IPS DF 19.7 (cell line): ENCODE measurements around the gene NFIB.

Source experiments
- DNase-seq: peaks from one replicate; pipeline ENCODE4 v3.0.0-alpha.2; 2013; ENCODE audit warnings: low read depth, low spot score

NFIB gene

GRCh38 chr9:14313951-14314423 lies at the start of gene NFIB:
Gene NFIB (minus strand): TSS chr9:14314141. CDS start chr9:14313511, 630 bp downstream.
- DNase-seq = no peak

DNA sequence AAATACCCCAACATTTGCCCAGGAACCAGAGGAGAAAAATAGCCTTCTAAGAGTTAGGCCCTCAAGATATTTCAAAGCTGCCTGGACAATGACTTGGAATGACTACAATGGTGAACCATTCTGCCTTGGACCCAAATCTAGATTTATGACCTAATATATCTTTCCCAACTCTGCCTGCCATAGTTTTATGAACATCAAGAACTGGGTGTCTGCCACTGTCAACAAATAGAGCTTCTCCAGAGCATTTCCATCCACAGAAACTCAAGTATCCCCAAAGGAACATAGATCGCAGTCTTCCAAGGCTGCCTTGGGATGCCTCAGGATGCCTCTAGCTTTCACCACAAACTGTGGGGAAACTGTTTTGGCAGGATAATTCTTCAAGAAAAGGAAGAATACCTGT lies 48.2 kb upstream of the NFIB start:
- DNase-seq = no peak

DNA sequence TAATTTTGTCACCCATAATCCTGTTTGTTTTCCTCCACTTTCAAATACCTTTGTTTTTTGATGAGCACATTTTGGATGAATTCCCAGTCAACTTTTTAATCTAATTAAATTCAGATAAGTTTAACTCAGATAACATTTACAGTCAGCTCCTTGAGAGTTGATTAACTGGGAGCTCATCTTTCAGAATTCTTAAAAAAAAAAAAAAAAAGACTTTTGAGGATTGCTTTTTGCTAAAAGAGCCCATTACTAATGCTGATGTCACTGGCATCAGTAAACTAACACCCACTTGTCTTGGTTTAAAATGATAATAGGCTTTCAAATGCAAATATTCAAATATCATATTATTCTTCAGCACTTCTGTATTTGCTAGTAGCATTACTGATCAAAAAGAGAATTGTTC lies 47.1 kb upstream of the NFIB start:
- DNase-seq = no peak

- DNase-seq = no peak
Observed at GRCh38 chr9:14358523-14358922, 44.6 kb upstream of the NFIB start.

DNA sequence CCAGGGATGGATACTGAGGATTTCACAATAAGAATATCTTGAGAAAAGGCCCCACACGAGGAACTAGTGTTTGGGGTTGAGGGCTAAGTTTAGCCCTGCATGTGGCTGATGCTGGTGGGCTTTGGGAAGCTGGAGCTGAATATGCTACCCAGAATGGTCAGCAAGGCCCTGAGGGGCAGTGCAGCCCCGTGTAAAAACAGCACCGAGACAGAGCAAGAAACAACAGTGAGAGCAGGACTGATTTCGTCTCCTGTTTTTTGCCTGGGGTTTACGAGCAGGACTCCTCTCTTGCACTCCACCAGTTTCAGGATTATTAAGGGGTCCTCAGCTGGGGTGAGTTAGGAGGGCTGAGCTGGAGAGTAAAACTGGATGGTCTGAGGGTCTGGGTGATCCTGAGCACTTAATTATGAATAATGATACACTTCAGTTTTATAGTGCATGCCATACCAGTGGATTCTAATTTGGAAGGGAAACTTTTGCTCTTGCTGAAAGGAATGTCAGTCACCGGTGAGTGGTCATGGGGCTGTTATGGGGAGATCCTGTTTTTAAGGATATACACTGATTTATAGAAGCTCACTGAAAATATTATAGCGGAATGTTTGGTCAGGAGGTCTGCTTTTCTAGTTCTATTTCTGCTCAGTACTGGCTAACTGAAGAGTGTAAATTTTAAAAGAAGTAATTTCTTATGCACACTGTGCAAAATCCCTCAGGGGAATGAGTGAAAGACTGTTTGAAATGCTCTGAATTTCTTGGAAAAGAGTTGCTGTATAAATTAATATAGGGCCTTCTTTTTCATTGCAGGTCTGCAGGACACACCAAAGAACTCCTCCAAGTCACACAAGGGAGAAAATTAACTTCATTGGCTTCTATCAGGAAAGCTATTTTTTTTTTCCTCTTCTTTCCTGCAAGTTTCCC lies 42.7 kb upstream of the NFIB start:
- no peak for DNase-seq

GRCh38 chr9:14354201-14354600 lies 40.3 kb upstream of the NFIB start:
- DNase-seq = no peak

DNA sequence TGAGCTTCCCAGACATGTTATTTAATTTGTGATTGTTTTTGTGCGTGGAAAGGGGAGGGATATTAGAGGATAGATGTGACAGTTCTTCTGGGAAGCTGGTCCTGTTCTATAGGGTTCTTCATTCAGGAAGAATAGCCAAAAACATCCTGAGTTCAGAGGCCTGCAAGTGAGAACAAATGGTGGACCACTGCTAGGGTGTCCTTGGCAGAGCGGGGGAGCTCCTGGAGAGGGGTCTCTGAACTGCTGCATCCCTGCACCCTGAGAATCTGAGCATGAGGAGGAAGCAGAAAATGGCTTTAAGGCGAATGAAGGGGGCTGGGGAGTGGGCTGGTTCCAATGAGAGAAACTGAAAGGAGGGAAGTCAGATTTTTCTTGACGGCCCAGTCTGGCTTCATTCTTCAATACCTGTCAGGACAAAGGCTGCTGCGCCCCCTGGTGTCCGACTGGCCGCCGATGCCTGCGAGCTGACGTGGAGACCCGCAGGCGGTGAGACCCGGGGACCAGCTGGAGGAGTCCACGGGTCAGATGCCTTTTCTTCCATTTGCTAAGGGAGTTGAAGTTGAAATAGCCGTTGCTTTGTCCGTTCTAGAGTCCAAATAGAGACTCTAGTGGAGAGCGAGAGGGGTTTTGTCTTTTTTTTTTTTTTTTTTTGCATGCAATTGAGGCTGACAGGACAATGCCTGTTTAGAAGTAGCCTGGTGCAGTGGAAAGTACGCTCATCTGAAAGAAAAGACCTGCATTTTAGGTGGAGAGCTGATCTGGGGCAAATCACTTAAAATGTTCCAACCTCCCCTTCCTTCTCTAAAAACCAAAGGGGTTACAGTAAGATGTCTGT lies 39.5 kb upstream of the NFIB start:
- no peak for DNase-seq

DNA sequence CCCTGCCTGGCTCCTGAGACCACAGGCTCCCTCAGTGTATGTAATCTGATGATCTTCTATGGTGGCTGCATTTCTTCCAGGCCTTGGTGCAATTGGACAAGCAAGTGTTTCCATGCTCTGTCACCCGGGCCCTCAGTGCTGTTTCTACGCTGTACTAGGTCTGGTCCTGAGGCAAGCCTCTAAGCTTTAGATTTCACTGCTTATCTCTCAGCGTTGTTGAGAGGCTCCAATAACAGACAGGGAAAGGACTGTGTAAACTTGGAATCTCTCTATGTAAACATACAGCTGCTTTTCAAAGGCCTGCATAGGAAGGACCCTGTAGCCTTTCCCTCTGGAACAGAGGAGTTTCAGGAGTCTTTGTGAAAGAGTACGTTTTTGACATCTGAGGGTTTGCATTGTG lies 38.6 kb upstream of the NFIB start:
- DNase-seq = no peak

DNA sequence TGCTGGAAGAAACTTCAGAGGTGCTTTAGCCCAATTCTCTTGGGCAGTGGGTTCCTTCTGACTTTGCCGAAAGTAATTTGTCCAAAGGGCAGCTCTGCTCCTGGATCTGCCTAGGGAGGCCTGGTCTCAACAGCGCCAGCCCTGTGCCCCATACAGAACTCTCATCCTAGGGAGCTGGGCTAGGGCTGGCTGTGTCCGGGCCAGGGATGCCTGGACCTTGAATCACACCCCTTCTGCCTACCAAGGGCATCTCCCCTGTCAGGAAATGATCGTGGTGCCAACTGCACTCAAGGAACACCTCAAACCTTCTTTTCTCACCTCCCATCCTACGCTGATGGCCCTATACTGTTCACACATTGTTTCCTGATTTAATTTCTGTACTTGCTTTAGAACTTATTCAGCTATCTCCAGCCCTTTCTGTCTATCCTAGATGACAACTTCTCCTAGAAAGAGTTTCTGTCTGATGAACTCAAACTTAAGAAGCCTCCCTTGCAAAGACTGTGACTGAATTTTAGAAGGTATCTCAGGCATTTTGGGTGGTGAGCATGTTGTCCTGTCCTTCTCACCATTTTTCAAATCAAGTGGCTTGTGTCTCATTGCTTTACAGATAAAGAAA lies 37.4 kb upstream of the NFIB start:
- no peak for DNase-seq

GRCh38 chr9:14350754-14351153 lies 36.8 kb upstream of the NFIB start:
- no peak for DNase-seq

DNA sequence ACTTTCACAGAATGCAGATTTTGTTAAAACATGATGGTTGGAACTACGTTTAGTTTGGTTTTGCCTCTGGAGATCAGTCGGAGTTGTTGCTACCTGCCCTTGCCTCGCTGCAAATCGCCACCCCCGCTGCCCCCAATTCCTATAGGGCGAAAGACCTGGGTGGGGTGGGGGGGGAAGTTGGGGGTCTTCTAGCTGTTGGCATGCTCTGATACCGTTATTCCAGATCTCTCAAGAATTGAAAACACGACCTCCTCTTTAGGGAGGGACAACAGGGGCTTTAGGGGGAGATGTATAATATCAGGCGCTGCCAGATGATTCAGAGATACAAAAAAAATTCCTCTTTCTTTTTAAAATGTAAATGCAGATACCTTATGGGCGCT lies 36.4 kb upstream of the NFIB start:
- DNase-seq = no peak

DNA sequence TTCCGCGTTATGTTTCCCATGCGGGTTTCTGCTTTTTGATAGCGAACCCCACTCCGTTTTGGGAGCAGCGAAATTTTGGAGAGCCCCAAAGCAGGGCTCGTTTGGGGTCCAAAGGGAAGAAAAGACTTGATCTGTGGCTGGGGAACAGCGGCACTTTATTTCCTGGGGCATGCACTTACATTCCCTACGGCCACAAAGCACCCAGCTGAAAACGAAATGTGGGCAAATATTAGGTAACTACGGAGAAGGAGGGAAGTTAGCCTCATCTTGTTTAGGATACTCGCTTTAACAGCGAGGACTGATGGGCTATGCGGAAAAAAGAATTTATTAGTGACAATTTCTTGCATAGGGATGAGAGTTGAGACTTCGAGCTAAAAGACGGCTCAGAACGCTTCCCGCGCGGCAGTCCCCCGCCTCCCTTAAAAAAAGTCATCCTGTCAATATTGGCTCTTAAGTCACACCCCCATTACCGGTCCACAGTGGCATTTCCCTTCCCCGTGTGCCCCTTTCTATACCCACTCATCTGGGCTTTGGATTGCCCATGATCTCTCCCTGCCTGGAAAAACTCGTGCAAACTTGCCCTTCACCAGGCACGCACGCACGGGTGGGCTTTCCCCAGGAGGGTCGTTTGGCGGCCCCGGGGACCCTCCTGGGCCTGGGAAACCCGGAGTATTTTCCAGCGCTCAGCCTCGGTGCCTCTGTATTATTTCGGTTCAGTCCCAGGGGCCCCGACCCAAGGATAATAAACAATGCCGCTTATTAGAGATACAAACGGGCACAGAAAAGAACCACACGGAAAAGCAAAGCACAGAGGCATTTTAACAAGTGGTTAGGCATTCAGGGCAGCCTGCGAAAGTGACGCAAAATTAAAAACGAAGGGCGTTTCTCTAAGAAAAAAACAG lies 35.8 kb upstream of the NFIB start:
- DNase-seq = no peak

GRCh38 chr9:14349146-14349446 lies 35.2 kb upstream of the NFIB start:
- no peak for DNase-seq

GRCh38 chr9:14348373-14349145 lies 34.6 kb upstream of the NFIB start:
- DNase-seq = no peak

- DNase-seq = no peak
Observed at GRCh38 chr9:14348123-14348372, 34.1 kb upstream of the NFIB start.

DNA sequence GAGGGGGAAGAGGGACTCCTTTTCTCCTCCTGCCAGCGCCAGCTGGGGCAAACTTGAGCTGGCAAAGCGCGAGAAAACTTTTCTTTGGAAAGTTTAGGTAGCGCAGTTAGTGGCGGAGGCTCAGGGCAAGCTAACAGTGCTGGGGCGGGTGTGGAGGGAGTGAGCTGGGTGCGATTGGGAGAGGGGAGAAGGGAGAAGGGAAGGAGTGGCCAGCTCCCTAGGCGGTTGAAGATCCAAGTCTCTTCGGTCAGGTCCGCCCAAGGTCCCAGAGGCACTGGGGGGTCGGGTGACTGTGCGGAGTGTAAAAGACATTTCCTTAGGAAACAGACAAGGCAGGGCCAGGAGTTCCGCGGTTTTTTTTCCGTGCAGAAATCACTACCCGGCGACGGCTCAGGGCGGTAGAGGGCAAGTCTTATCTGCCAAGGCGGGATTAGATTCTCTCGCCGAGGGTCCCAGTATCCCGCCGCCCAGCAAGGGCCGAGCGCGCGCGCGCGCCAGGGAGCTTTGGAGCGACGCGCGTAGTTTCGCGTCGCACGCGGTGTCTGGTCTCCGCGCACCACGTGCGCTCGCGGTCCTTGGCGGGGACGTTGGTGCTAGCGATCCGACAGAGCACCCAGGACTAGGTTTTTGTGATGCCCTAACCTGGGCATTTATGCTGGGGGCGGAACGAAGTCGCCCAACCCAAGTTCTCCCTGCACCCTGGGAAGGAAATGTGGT lies 33.6 kb upstream of the NFIB start:
- DNase-seq = no peak

- DNase-seq = no peak
Observed at GRCh38 chr9:14346811-14347405, 33.0 kb upstream of the NFIB start.

DNA sequence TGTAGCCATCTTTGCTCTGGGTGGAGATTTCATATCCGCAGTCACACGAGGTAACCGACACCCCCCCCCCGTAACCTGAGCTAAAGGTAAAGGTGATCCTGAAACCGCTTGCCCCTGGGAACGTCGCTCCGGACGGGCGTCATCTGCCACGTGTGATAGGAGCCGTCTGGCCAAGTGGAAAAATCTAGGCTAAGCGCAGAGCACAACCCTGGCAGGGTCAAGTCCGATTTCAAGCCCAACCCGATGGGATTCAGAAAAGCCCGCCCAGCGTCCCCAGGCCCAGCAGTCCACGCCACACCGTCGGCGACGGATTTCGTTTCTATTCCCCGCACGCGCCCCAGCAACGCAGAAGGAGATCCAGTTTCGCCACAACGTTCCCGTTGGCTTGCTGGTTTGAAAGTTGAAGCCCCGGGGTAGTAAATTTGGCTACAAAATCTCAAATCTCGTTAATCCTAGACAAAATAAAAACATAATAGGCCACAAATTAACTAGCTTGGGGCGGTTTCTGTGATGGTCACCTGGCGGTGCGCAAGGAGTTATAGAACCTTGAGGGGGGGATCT lies 32.4 kb upstream of the NFIB start:
- no peak for DNase-seq
